Kidney (tissue), 14 donors: ENCODE measurements around the gene ZNF667. TPM values are rescaled to one million over a fixed set of nuclear protein-coding genes. Genes with fewer than 3 reads are reported as not detected.

ENCODE experiments used
- DNase-seq, 5 donors: peaks; one replicate each; pipeline ENCODE4 v3.0.0-alpha.2; 2013 to 2020
- FAIRE-seq: peaks from 2 replicates; lab custom pipeline; 2012; peaks lifted over from hg19 to GRCh38; lab: Jason Lieb, UNC
- H3K27ac ChIP-seq, 2 donors: one replicate each; pipeline ENCODE4 v1.7.0; 2013; ENCODE audit warnings: low read depth in 2 of 2, low read length in 2 of 2, inconsistent platforms in 1 of 2
- H3K27me3 ChIP-seq: one replicate; pipeline ENCODE4 v1.7.1; 2013; ENCODE audit warnings: low read length, inconsistent platforms; ENCODE audit not compliant: control insufficient read depth, insufficient read depth
- H3K36me3 ChIP-seq, 3 donors: one replicate each; pipeline versions ENCODE4 v1.7.0 to v1.7.1; 2013; ENCODE audit warnings: low read length in 3 of 3, control low read depth in 1 of 3, inconsistent platforms in 1 of 3; ENCODE audit not compliant: insufficient read depth in 3 of 3, control insufficient read depth in 2 of 3
- H3K4me1 ChIP-seq, 3 donors: one replicate each; pipeline versions ENCODE4 v1.7.0 to v1.7.1; 2013; ENCODE audit warnings: low read length in 3 of 3, inconsistent platforms in 1 of 3, low read depth in 1 of 3; ENCODE audit not compliant: control insufficient read depth in 2 of 3, insufficient read depth in 2 of 3
- H3K4me3 ChIP-seq, 3 donors: one replicate each; pipeline versions ENCODE4 v1.7.0 to v1.8.1; 2013; ENCODE audit warnings: low read length in 3 of 3, control low read depth in 1 of 3, inconsistent platforms in 1 of 3
- H3K9ac ChIP-seq, 3 donors: one replicate each; pipeline versions ENCODE4 v1.7.0 to v1.7.1; 2013; ENCODE audit warnings: low read length in 3 of 3, control low read depth in 1 of 3, inconsistent platforms in 1 of 3
- H3K9me3 ChIP-seq, 3 donors: one replicate each; pipeline versions ENCODE4 v1.7.0 to v1.7.1; 2013; ENCODE audit warnings: low read length in 3 of 3, control low read depth in 1 of 3, inconsistent platforms in 1 of 3; ENCODE audit not compliant: control insufficient read depth in 2 of 3, insufficient read depth in 1 of 3
- intact Hi-C: fragments of 100-400 bp; cut with DNase I; formaldehyde crosslinking; loops from one replicate; pipeline ENCODE4 v1.11.1; 2022
- polyA plus RNA-seq: library from polyadenylated mRNA; stranded (reverse); fragments of 350-450 nt; fragmentation: Illumina TruSeq; extraction: RNeasy Lipid Tissue Mini Kit (QIAGEN cat#74804); gene quantifications from one replicate; pipeline ENCODE4 v1.2.3, GENCODE V29; 2014; ENCODE audit warnings: low read depth, low replicate concordance; ENCODE audit not compliant: insufficient read depth
- total RNA-seq: library from RNA; stranded (reverse); fragmentation: NEBNext Ultra II Directional; extraction: Animal tissue kit (Norgen Biotek cat#: 25700); gene quantifications from one replicate; pipeline ENCODE4 v1.2.1, GENCODE V29; 2021
- TF ChIP-seq, protein P1 (sequence below): IDR thresholded peaks from 3 replicates; pipeline ENCODE4 v1.5.1; 2012; ENCODE audit warnings: mild to moderate bottlenecking, moderate library complexity, borderline replicate concordance; ENCODE audit not compliant: insufficient read depth; ENCODE audit errors: extremely low read depth
- donor health status: control.
- donor health status: control.
- donor health status: control.
- donor health status: control.
- donor health status: control.
- donor health status: DM: yes; HTN: yes; CAD: no.
- donor health status: Normal renal cell carcinoma (clear cell type).

ZNF667 gene
- total and polyA plus RNA-seq, 2 donors from 2014 or later, result 2.9 to 8.5 TPM

DNA sequence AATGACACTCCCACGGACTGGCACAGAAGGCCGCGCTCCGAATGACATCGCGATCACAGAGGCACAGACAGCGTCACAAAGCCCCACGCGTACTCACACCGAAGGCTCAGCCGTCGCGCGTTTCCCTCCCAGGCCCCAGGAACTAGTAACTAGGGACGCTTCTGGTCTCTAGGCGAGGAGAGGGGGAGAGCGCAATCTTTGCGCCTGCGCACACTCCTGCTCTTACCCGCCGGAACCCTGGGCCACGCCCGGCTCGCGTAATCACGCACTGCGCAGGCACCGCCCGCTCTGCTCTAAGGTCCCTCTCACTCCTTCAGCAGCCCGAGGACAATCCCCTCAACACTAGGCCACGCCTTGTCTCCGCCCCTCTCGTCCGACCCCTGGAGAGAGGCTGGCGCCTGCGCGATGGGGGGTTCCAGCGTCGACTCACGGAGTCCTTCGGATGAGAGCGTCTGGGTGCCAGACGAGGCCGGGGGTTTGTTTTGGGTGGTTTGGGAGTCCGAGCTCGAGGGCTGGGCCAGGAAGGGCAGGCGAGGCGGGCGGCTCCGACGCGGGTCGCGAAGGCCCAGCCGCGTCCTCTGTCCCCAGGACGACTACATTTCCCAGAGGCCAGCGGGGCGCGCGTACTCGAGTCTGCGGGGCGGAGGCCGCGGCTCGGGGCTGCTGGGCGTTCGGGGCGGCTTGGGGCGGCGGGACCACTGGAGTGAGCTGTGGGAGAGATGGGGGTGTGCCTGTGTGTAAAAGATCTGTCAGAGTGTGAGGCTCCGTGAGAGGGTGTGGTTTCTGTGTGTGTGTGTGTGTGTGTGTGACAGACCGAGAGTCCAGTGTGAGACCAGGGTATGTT lies 30.5 kb upstream of the ZNF667 start, which contains the start of gene ZNF471:
Gene ZNF471, plus strand, starts transcription at position 410 of the 844 bp plus-strand sequence. CDS start 3,717 bp downstream, outside the sequence.
- intact Hi-C loops, result no loop called here
- FAIRE-seq (peak; percentile 86), DNase-seq (peak; percentile 99 to 100 (median 99))
- TF ChIP-seq, protein P1, sequence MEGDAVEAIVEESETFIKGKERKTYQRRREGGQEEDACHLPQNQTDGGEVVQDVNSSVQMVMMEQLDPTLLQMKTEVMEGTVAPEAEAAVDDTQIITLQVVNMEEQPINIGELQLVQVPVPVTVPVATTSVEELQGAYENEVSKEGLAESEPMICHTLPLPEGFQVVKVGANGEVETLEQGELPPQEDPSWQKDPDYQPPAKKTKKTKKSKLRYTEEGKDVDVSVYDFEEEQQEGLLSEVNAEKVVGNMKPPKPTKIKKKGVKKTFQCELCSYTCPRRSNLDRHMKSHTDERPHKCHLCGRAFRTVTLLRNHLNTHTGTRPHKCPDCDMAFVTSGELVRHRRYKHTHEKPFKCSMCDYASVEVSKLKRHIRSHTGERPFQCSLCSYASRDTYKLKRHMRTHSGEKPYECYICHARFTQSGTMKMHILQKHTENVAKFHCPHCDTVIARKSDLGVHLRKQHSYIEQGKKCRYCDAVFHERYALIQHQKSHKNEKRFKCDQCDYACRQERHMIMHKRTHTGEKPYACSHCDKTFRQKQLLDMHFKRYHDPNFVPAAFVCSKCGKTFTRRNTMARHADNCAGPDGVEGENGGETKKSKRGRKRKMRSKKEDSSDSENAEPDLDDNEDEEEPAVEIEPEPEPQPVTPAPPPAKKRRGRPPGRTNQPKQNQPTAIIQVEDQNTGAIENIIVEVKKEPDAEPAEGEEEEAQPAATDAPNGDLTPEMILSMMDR, result no peak
- Histone ChIP-seq H3K9ac (peak within 1 kb of the TSS; percentile 62 to 100 (median 72)), H3K27ac (peak within 1 kb of the TSS; percentile 96 to 97), H3K27me3 (no peaks in the 10 kb centered on the region), H3K9me3 (peaks cover 0 to 4% (median 2%) of the 10 kb centered on the region in 3 donors), H3K4me3 (peak within 1 kb of the TSS; percentile 78 to 100 (median 96)), H3K36me3 (peaks cover 0 to 3% (median 0%) of the 10 kb centered on the region in 3 donors), H3K4me1 (peaks cover 4 to 11% (median 4%) of the 10 kb centered on the region in 3 donors)

DNA sequence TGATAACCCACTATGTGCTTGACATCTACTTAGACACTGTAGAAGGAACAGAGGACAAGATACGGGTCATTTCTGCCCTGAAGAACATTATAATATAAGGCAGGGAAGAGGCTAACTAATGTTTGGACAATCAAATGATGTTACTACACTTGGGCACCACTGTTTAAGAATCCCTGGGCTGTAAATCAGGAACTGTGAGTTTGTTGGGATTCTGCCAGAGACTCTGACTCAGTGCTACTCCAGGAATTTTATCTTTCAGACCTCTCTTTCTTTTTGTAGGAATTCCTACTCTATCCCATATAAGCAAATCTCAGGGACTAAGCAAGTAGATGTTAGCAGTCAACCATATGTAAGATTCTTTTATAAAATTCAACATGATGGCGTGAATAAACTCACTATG lies 27.4 kb upstream of the ZNF667 start:
- Histone ChIP-seq H3K4me1 (peaks cover 4 to 11% (median 4%) of the 10 kb centered on the region in 3 donors), H3K27me3 (no peaks in the 10 kb centered on the region), H3K36me3 (no peaks in the 10 kb centered on the region), H3K9ac (no peak overlapping the region), H3K27ac (no peak overlapping the region), H3K9me3 (peaks cover 0 to 2% (median 0%) of the 10 kb centered on the region in 3 donors), H3K4me3 (no peak overlapping the region)
- FAIRE-seq (no peak), DNase-seq (no peak)
- intact Hi-C loops, result no loop called here
- TF ChIP-seq, protein P1, result no peak

DNA sequence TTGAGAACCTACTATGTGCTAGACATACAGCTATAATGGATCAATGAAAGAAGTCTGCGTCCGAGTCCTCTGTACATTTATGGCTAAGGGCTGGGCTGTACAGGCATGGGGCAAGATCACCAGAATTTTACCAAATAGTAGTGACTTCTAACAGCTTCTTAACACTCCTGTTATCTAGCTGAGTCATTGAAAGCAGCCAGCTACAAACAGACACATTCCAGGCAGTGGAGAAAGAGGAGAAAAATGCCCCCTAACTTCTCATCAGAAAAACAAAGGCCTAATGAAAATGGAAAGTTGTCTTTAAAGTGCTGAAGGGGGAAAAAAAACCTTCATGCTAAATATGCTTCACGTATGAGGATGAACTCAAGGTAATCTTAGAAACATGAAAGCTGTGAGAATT lies 14.3 kb upstream of the ZNF667 start:
- TF ChIP-seq, protein P1, result no peak
- Histone ChIP-seq H3K27me3 (no peaks in the 10 kb centered on the region), H3K4me3 (no peak overlapping the region), H3K27ac (no peak overlapping the region), H3K36me3 (peaks cover 3 to 14% (median 4%) of the 10 kb centered on the region in 3 donors), H3K9me3 (peaks cover 0 to 24% (median 2%) of the 10 kb centered on the region in 3 donors), H3K4me1 (no peaks in the 10 kb centered on the region), H3K9ac (no peak overlapping the region)
- no peak for DNase-seq
- FAIRE-seq, result no peak
- intact Hi-C loops, result no loop called here
